Mesendoderm (in vitro differentiated cells): ENCODE results near the gene TUNAR.

Source experiments
- DNase-seq: peaks from one replicate; pipeline ENCODE4 v3.0.0; 2013
- H2AK5ac ChIP-seq: 2 replicates; pipeline ENCODE4 v1.6.1; 2013; ENCODE audit warnings: low read length, inconsistent platforms
- H2BK120ac ChIP-seq: 2 replicates; pipeline ENCODE4 v1.6.1; 2013; ENCODE audit warnings: low read depth, mild to moderate bottlenecking, low read length, moderate library complexity, mixed read lengths
- H2BK15ac ChIP-seq: replicated peaks from 2 replicates; pipeline ENCODE4 v1.6.1; 2013; ENCODE audit warnings: low read depth, mild to moderate bottlenecking, moderate library complexity
- H2BK5ac ChIP-seq: 2 replicates; pipeline ENCODE4 v1.6.1; 2013; ENCODE audit warnings: low read length, inconsistent platforms
- H3K18ac ChIP-seq: 2 replicates; pipeline ENCODE4 v1.6.1; 2013; ENCODE audit warnings: mild to moderate bottlenecking, low read length, mixed read lengths
- H3K23ac ChIP-seq: one replicate; pipeline ENCODE4 v1.6.1; 2013; ENCODE audit warnings: low read length
- H3K27ac ChIP-seq: 2 replicates; pipeline ENCODE4 v1.5.1; 2013; ENCODE audit warnings: low read depth, mild to moderate bottlenecking, inconsistent platforms, low read length, moderate library complexity
- H3K27me3 ChIP-seq: 2 replicates; pipeline ENCODE4 v1.6.1; 2013; ENCODE audit warnings: low read length, control low read depth, mild to moderate bottlenecking, inconsistent platforms; ENCODE audit not compliant: insufficient read depth, poor library complexity
- H3K36me3 ChIP-seq: 2 replicates; pipeline ENCODE4 v1.6.1; 2013; ENCODE audit warnings: low read length, inconsistent platforms; ENCODE audit not compliant: control insufficient read depth, insufficient read depth
- H3K4ac ChIP-seq: one replicate; pipeline ENCODE4 v1.6.1; 2013; ENCODE audit warnings: low read depth, mild to moderate bottlenecking, low read length, moderate library complexity
- H3K4me1 ChIP-seq: 2 replicates; pipeline ENCODE4 v1.6.1; 2013; ENCODE audit warnings: low read depth, low read length, inconsistent platforms; ENCODE audit not compliant: control insufficient read depth
- H3K4me2 ChIP-seq: 2 replicates; pipeline ENCODE4 v1.6.1; 2013; ENCODE audit warnings: low read length
- H3K4me3 ChIP-seq: 2 replicates; pipeline ENCODE4 v1.5.1; 2013; ENCODE audit warnings: mild to moderate bottlenecking, low read length
- H3K56ac ChIP-seq: one replicate; pipeline ENCODE4 v1.6.1; 2013; ENCODE audit warnings: low read length
- H3K79me1 ChIP-seq: 2 replicates; pipeline ENCODE4 v1.6.1; 2013; ENCODE audit warnings: low read length, inconsistent platforms
- H3K79me2 ChIP-seq: 2 replicates; pipeline ENCODE4 v1.6.1; 2013; ENCODE audit warnings: mild to moderate bottlenecking, low read length; ENCODE audit not compliant: control insufficient read depth, insufficient read depth
- H3K9ac ChIP-seq: 2 replicates; pipeline ENCODE4 v1.6.1; 2013; ENCODE audit warnings: low read length, inconsistent platforms
- H4K5ac ChIP-seq: one replicate; pipeline ENCODE4 v1.6.1; 2013; ENCODE audit warnings: low read length
- H4K8ac ChIP-seq: one replicate; pipeline ENCODE4 v1.6.1; 2013; ENCODE audit warnings: low read depth, mild to moderate bottlenecking, control low read depth, low read length, moderate library complexity
- WGBS: extraction: QIAGEN DNeasy Blood & Tissue Kit; methylation state at CpG from one replicate; pipeline ENCODE4 v1.1.7; 2013; ENCODE audit warnings: low lambda C conversion rate, missing lambda C conversion rate; ENCODE audit not compliant: insufficient coverage; ENCODE audit errors: extremely low coverage; 5-methylcytosine and 5-hydroxymethylcytosine counted together

TUNAR gene

DNA sequence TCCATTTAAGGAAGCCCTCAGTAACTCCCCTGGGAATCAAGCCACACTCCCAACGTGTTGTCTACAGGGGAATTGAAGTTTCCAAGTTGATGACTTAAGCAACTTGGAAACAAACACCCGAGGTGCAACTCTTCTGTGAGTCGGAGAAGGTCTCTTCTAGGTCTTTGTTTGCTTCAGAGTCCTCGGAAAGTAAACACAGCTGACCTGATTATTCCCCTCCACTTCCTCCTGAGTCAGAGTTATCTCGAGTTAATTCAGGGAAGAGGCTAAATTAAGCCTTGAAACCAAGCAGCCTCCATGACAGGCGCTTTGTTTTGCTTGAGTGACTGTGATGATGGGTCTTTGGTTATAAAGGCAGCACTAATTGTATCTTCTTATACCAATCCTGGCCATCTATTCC is 41.8 kb downstream of the TUNAR start:
- no peaks in the 10 kb centered on the region for H3K27me3 ChIP-seq
- no peak overlapping the region for H4K5ac ChIP-seq
- no peaks in the 10 kb centered on the region for H3K79me2 ChIP-seq
- H3K23ac ChIP-seq: no peak overlapping the region
- no peak overlapping the region for H2BK120ac ChIP-seq
- H3K79me1 ChIP-seq: no peaks in the 10 kb centered on the region
- no peak overlapping the region for H3K9ac ChIP-seq
- WGBS: no CpG with 5 or more reads among the region's 6 CpGs
- no peak overlapping the region for H3K4ac ChIP-seq
- H3K56ac ChIP-seq: no peak overlapping the region
- no peak for DNase-seq
- no peak overlapping the region for H3K18ac ChIP-seq
- peaks cover 2% of the 10 kb centered on the region for H3K36me3 ChIP-seq
- peaks cover 7% of the 10 kb centered on the region for H3K4me1 ChIP-seq
- no peak overlapping the region for H2BK15ac ChIP-seq
- no peak overlapping the region for H3K27ac ChIP-seq
- no peak overlapping the region for H2AK5ac ChIP-seq
- no peak overlapping the region for H2BK5ac ChIP-seq
- H3K4me2 ChIP-seq: no peak overlapping the region
- no peak overlapping the region for H4K8ac ChIP-seq
- no peak overlapping the region for H3K4me3 ChIP-seq

- no peak overlapping the region for H3K18ac ChIP-seq
Observed at GRCh38 chr14:95920769-95921438, 44.3 kb downstream of the TUNAR start.

DNA sequence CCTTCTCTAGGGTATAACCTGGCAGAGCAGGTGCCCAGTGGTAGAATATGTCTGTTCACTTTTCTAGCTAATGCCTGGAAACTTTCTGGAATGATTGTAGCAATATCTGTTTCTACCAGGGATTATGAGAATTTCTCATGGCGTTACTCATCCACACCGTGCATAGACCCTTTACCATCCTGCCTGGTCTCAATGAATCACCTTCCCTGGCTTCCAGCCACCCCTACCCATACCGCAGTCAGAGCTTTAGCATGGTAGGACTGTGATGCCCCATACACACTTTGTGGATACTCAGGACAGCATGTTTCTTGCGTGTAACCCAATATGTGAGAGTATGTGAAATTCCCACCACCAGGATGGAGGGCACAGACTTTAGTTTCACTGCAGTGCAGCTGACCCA is 45.4 kb downstream of the TUNAR start:
- H3K56ac ChIP-seq: no peak overlapping the region
- no peak overlapping the region for H3K4ac ChIP-seq
- H3K27me3 ChIP-seq: no peaks in the 10 kb centered on the region
- H3K79me1 ChIP-seq: no peaks in the 10 kb centered on the region
- H3K4me3 ChIP-seq: no peak overlapping the region
- DNase-seq: no peak
- no peak overlapping the region for H2AK5ac ChIP-seq
- H3K79me2 ChIP-seq: no peaks in the 10 kb centered on the region
- H3K36me3 ChIP-seq: peaks cover 2% of the 10 kb centered on the region
- H2BK120ac ChIP-seq: no peak overlapping the region
- H3K18ac ChIP-seq: no peak overlapping the region
- H4K8ac ChIP-seq: no peak overlapping the region
- H3K4me1 ChIP-seq: peaks cover 5% of the 10 kb centered on the region
- H4K5ac ChIP-seq: no peak overlapping the region
- H3K9ac ChIP-seq: no peak overlapping the region
- H2BK5ac ChIP-seq: no peak overlapping the region
- no peak overlapping the region for H3K23ac ChIP-seq
- no peak overlapping the region for H3K27ac ChIP-seq
- H2BK15ac ChIP-seq: no peak overlapping the region
- H3K4me2 ChIP-seq: no peak overlapping the region
- no CpG with 5 or more reads among the region's 4 CpGs for WGBS

More at GRCh38 chr14:95920769-95921438, 44.3 kb downstream of the TUNAR start:
- Histone ChIP-seq H3K36me3 (peaks cover 2% of the 10 kb centered on the region), H3K27ac (no peak overlapping the region), H3K56ac (no peak overlapping the region), H3K79me1 (no peaks in the 10 kb centered on the region), H3K79me2 (no peaks in the 10 kb centered on the region), H3K4me1 (peaks cover 5% of the 10 kb centered on the region), H4K8ac (no peak overlapping the region), H2BK5ac (no peak overlapping the region), H3K4me2 (no peak overlapping the region), H3K27me3 (no peaks in the 10 kb centered on the region), H3K4me3 (no peak overlapping the region), H2AK5ac (no peak overlapping the region), H3K9ac (no peak overlapping the region), H4K5ac (no peak overlapping the region), H2BK15ac (no peak overlapping the region), H2BK120ac (no peak overlapping the region), H3K4ac (no peak overlapping the region), H3K23ac (no peak overlapping the region)
- no peak for DNase-seq
- WGBS: no CpG with 5 or more reads among the region's 11 CpGs

DNA sequence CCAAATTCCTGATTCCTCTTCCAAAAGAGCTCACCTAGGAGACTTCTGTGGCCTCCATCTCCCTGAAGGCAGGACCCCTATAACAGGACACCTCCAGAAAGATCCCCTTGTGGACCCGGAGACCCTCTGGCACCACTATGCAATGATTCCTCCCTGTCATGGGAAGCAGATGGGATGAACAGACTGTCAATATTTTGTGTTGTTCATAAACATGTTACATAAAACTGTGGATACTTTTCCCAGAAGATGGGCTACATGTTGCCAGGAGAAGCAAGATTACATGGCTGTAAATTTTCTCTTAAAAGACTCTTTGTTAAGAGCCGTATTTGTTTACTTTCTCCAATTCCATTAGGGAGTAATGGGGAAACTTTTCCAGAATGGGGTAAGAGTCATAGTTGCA is 52.1 kb downstream of the TUNAR start:
- no peak overlapping the region for H4K5ac ChIP-seq
- no peaks in the 10 kb centered on the region for H3K27me3 ChIP-seq
- no peak overlapping the region for H2AK5ac ChIP-seq
- no peak overlapping the region for H3K18ac ChIP-seq
- no peak for DNase-seq
- no peak overlapping the region for H2BK5ac ChIP-seq
- H3K27ac ChIP-seq: no peak overlapping the region
- WGBS: no CpG with 5 or more reads among the region's 2 CpGs
- H3K4me3 ChIP-seq: no peak overlapping the region
- H3K79me2 ChIP-seq: no peaks in the 10 kb centered on the region
- no peak overlapping the region for H3K4ac ChIP-seq
- H2BK15ac ChIP-seq: no peak overlapping the region
- H4K8ac ChIP-seq: no peak overlapping the region
- H3K4me1 ChIP-seq: no peaks in the 10 kb centered on the region
- H2BK120ac ChIP-seq: no peak overlapping the region
- H3K23ac ChIP-seq: no peak overlapping the region
- no peaks in the 10 kb centered on the region for H3K36me3 ChIP-seq
- H3K9ac ChIP-seq: no peak overlapping the region
- no peak overlapping the region for H3K56ac ChIP-seq
- no peak overlapping the region for H3K4me2 ChIP-seq
- H3K79me1 ChIP-seq: no peaks in the 10 kb centered on the region

DNA sequence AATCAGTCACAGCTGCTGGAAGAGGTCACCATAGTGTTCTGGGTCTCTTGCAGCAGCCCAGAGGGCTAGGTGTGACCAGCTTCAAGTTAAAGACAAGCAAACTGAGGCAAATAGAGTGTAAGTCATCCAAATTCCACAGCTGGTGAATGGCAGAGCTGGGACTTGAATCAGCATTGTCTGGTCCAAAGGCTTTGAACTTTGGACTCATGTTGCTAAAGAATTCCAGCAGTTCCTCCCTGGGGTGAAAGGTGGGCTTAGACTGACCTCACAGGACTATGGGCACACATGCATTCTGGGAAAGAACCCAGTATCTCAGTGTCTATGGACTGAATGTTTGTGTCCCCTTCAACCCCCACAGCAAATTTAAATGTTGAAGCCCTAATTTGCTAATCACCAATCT is 54.8 kb downstream of the TUNAR start:
- no peak overlapping the region for H3K56ac ChIP-seq
- no peaks in the 10 kb centered on the region for H3K36me3 ChIP-seq
- no peak overlapping the region for H4K8ac ChIP-seq
- H4K5ac ChIP-seq: no peak overlapping the region
- no peak overlapping the region for H3K27ac ChIP-seq
- H3K79me2 ChIP-seq: no peaks in the 10 kb centered on the region
- H2AK5ac ChIP-seq: no peak overlapping the region
- H3K23ac ChIP-seq: no peak overlapping the region
- H3K79me1 ChIP-seq: no peaks in the 10 kb centered on the region
- H3K27me3 ChIP-seq: no peaks in the 10 kb centered on the region
- H3K4ac ChIP-seq: no peak overlapping the region
- H3K4me2 ChIP-seq: no peak overlapping the region
- H2BK15ac ChIP-seq: no peak overlapping the region
- no peak overlapping the region for H2BK120ac ChIP-seq
- H3K4me1 ChIP-seq: no peaks in the 10 kb centered on the region
- H3K9ac ChIP-seq: no peak overlapping the region
- no peak overlapping the region for H2BK5ac ChIP-seq
- H3K4me3 ChIP-seq: no peak overlapping the region
- H3K18ac ChIP-seq: no peak overlapping the region
- DNase-seq: no peak

GRCh38 chr14:95935228-95935822 is 58.7 kb downstream of the TUNAR start:
- H2BK5ac ChIP-seq: no peak overlapping the region
- no CpG with 5 or more reads among the region's 2 CpGs for WGBS
- no peak overlapping the region for H3K4me2 ChIP-seq
- no peak overlapping the region for H2BK15ac ChIP-seq
- H4K5ac ChIP-seq: no peak overlapping the region
- no peak overlapping the region for H3K9ac ChIP-seq
- H3K4me3 ChIP-seq: no peak overlapping the region
- no peaks in the 10 kb centered on the region for H3K4me1 ChIP-seq
- H3K23ac ChIP-seq: no peak overlapping the region
- H3K27ac ChIP-seq: no peak overlapping the region
- no peaks in the 10 kb centered on the region for H3K79me2 ChIP-seq
- no peaks in the 10 kb centered on the region for H3K27me3 ChIP-seq
- no peak overlapping the region for H4K8ac ChIP-seq
- H3K18ac ChIP-seq: no peak overlapping the region
- no peak overlapping the region for H2BK120ac ChIP-seq
- no peak overlapping the region for H3K4ac ChIP-seq
- H3K36me3 ChIP-seq: no peaks in the 10 kb centered on the region
- H2AK5ac ChIP-seq: no peak overlapping the region
- H3K79me1 ChIP-seq: no peaks in the 10 kb centered on the region
- no peak overlapping the region for H3K56ac ChIP-seq
- peak; percentile 61 for DNase-seq
